GM12878 (cell line): ENCODE results near the gene CCDC102B. TPM values are rescaled to one million over a fixed set of nuclear protein-coding genes. Genes with fewer than 3 reads are reported as not detected.
"Not testable (repeated sequence)": the region's sequence is repeated elsewhere in the genome, so short reads cannot be mapped to it uniquely, and the experiment has no call there.

ENCODE experiments used
- ATAC-seq: fragments of 200-7000 bp; cut with Tn5 transposase; 3 replicates; pipeline ENCODE4 v1.9.1; 2020; ENCODE audit warnings: mild to moderate bottlenecking, moderate library complexity
- BruUV-seq: library from RNA; stranded (reverse); fragments of 400-500 nt; replicated peaks from 2 replicates; lab custom pipeline; 2021; lab: Mats Ljungman, UMichigan
- CTCF ChIA-PET: fragments of 300-600 bp; sonication (Branson Sonifier 250); formaldehyde crosslinking; extraction: SDS; loops from one replicate; lab custom pipeline; 2021; ENCODE audit warnings: inconsistent platforms; lab: Yijun Ruan, JAX
- POLR2A ChIA-PET: fragments of 350-600 bp; formaldehyde crosslinking; extraction: SDS; loops from one replicate; lab custom pipeline; 2021; ENCODE audit warnings: inconsistent platforms; lab: Charles Lee
- RAD21 ChIA-PET: fragments of 300-600 bp; sonication (Branson Sonifier 250); formaldehyde crosslinking; loops from one replicate; lab custom pipeline; 2023; ENCODE audit warnings: antibody characterized with exemption; ENCODE audit not compliant: unreplicated experiment; lab: Charles Lee
- SMC1A ChIA-PET: fragments of 300-600 bp; sonication (Branson Sonifier 250); formaldehyde crosslinking; loops from one replicate; lab custom pipeline; 2023; ENCODE audit not compliant: unreplicated experiment, uncharacterized antibody; lab: Charles Lee
- DNase-seq: peaks from one replicate; pipeline ENCODE4 v3.0.0-alpha.2; 2011; ENCODE audit warnings: low read depth, low spot score
- FAIRE-seq: peaks from 3 replicates; lab custom pipeline; 2011; peaks lifted over from hg19 to GRCh38; lab: Jason Lieb, UNC
- H2AFZ ChIP-seq: 2 replicates; pipeline ENCODE4 v1.6.0; 2011; ENCODE audit warnings: low read depth, low read length, control low read depth; ENCODE audit not compliant: control insufficient read depth
- H3K27ac ChIP-seq: 2 replicates; pipeline ENCODE4 v1.5.1; 2011; ENCODE audit warnings: control low read depth; ENCODE audit not compliant: control insufficient read depth, insufficient read depth
- H3K27me3 ChIP-seq, 2 experiments: replicated peaks in 1 of 2; 2 replicates each; pipeline versions ENCODE4 v1.6.0 to v1.6.1; 2011; ENCODE audit warnings: low read length in 1 of 2; ENCODE audit not compliant: control insufficient read depth in 2 of 2, insufficient read depth in 2 of 2
- H3K36me3 ChIP-seq, 2 experiments: 2 replicates each; pipeline ENCODE4 v1.5.1; 2011; ENCODE audit warnings: low read length in 1 of 2; ENCODE audit not compliant: control insufficient read depth in 2 of 2, insufficient read depth in 2 of 2
- H3K4me1 ChIP-seq: 2 replicates; pipeline ENCODE4 v1.6.1; 2011; ENCODE audit warnings: mild to moderate bottlenecking, low read length, moderate library complexity, mixed read lengths; ENCODE audit not compliant: control insufficient read depth, insufficient read depth
- H3K4me2 ChIP-seq: 2 replicates; pipeline ENCODE4 v1.6.0; 2011; ENCODE audit warnings: control low read depth; ENCODE audit not compliant: control insufficient read depth, insufficient read depth
- H3K4me3 ChIP-seq: fragments of 200-600 bp; sonication (generic); 2 replicates; pipeline ENCODE4 v1.5.1; 2016
- H3K79me2 ChIP-seq: 2 replicates; pipeline ENCODE4 v1.6.0; 2011; ENCODE audit warnings: low read length; ENCODE audit not compliant: control insufficient read depth, insufficient read depth
- H3K9ac ChIP-seq: 2 replicates; pipeline ENCODE4 v1.8.0; 2011; ENCODE audit warnings: low read length, control low read depth, mixed read lengths; ENCODE audit not compliant: control insufficient read depth, insufficient read depth
- H3K9me3 ChIP-seq: replicated peaks from 3 replicates; pipeline ENCODE4 v1.5.1; 2011; ENCODE audit warnings: mild to moderate bottlenecking, low read length; ENCODE audit not compliant: control insufficient read depth, insufficient read depth
- H4K20me1 ChIP-seq: 2 replicates; pipeline ENCODE4 v1.6.0; 2011; ENCODE audit not compliant: control insufficient read depth, insufficient read depth
- NBN ChIP-seq: fragments of 450-650 bp; IDR thresholded peaks from 2 replicates; pipeline ENCODE4 v1.6.1; 2016
- NR2C2 ChIP-seq: IDR thresholded peaks from 2 replicates; pipeline ENCODE4 v1.6.1; 2011; ENCODE audit warnings: borderline replicate concordance, low read depth; ENCODE audit not compliant: control insufficient read depth, insufficient read length
- POLR2AphosphoS5 ChIP-seq: IDR thresholded peaks from 2 replicates; pipeline ENCODE4 v1.6.1; 2011; ENCODE audit warnings: mild to moderate bottlenecking, low read length, inconsistent platforms
- POU2F2 ChIP-seq: IDR thresholded peaks from 3 replicates; pipeline ENCODE4 v1.6.1; 2011; ENCODE audit warnings: low read depth, mild to moderate bottlenecking, low read length, borderline replicate concordance
- RB1 ChIP-seq: fragments of 450-650 bp; formaldehyde crosslinking; IDR thresholded peaks from 2 replicates; pipeline ENCODE4 v1.6.1; 2017; ENCODE audit warnings: mild to moderate bottlenecking, borderline replicate concordance
- RFX5 ChIP-seq: IDR thresholded peaks from 2 replicates; pipeline ENCODE4 v1.6.1; 2011; ENCODE audit warnings: low read depth, low read length, improper control_type of control experiment
- RUNX3 ChIP-seq: IDR thresholded peaks from 2 replicates; pipeline ENCODE4 v1.6.1; 2012; ENCODE audit warnings: low read length, inconsistent platforms
- TBL1XR1 ChIP-seq: IDR thresholded peaks from 2 replicates; pipeline ENCODE4 v1.6.1; 2012; ENCODE audit warnings: low read depth, low read length, improper control_type of control experiment
- TCF3 ChIP-seq: IDR thresholded peaks from 2 replicates; pipeline ENCODE4 v1.6.1; 2012; ENCODE audit warnings: low read depth, mild to moderate bottlenecking, low read length, borderline replicate concordance; ENCODE audit not compliant: insufficient read depth
- ZNF274 ChIP-seq: IDR thresholded peaks from one replicate; pipeline ENCODE4 v1.8.0; 2011; ENCODE audit not compliant: insufficient read length, insufficient read depth
- ZZZ3 ChIP-seq: IDR thresholded peaks from 2 replicates; pipeline ENCODE4 v1.6.1; 2011; ENCODE audit warnings: low read depth; ENCODE audit not compliant: control insufficient read depth, insufficient read length
- WGBS: methylation state at CpG from one replicate; pipeline ENCODE4 v1.1.6; 2016; ENCODE audit warnings: low lambda C conversion rate; ENCODE audit not compliant: insufficient replicate concordance, insufficient coverage; ENCODE audit errors: missing lambda C conversion rate; 5-methylcytosine and 5-hydroxymethylcytosine counted together
- in situ Hi-C: fragments of 300-500 bp; cut with MboI; formaldehyde crosslinking; loops from 9 replicates; pipeline ENCODE4 v1.14.3; 2018; ENCODE audit warnings: mixed read lengths
- intact Hi-C: fragments of 100-400 bp; cut with micrococcal nuclease; formaldehyde crosslinking; loops from one replicate; pipeline ENCODE4 v1.14.2; 2022; ENCODE audit not compliant: unreplicated experiment
- polyA plus RNA-seq, 11 experiments: library from polyadenylated mRNA; depleted of rRNA in 4 of 11; unstranded in 6 of 11; stranded (reverse) in 5 of 11; fragments of >200 nt; fragmentation: Nextera tagmentation in 4 of 11; fragmentation: Illumina TruSeq in 1 of 11; extraction: Ambion mirVana in 4 of 11; extraction: Trizol in 1 of 11; gene quantifications; 1 replicate in 1 of 11; 2 replicates in 10 of 11; pipeline versions ENCODE4 v1.2.1 to v1.2.3, GENCODE V29; 2011 to 2016; ENCODE audit warnings: inconsistent platforms in 2 of 11, missing spikeins in 2 of 11, low read depth in 1 of 11
- total RNA-seq, 4 experiments: library from RNA; depleted of rRNA in 3 of 4; stranded (reverse); fragments of >200 nt in 3 of 4; fragmentation: Illumina TruSeq in 1 of 4; extraction: Trizol in 1 of 4; gene quantifications; 2 replicates each; pipeline versions ENCODE4 v1.2.1 to v1.2.3, GENCODE V29; 2013 to 2021

The CCDC102B gene
- total and polyA plus RNA-seq, 10 of the 15 experiments (the other 5 are each of a cell fraction or from before 2014, with no cell fraction given): 2.7 to 4.7 (median 3.3) TPM

GRCh38 chr18:68874361-68874760 lies 76.5 kb downstream of the CCDC102B start:
- no peak overlapping the region for H2AFZ ChIP-seq
- ChIA-PET RAD21 (no interaction called here), CTCF (no interaction called here), POLR2A (no interaction called here), SMC1A (no interaction called here)
- no peaks in the 10 kb centered on the region for H3K9me3 ChIP-seq
- no TSS peak for BruUV-seq
- no peak overlapping the region for H3K27ac ChIP-seq
- no peaks in the 10 kb centered on the region for H3K4me1 ChIP-seq
- DNase-seq (no peak), ATAC-seq (no peak), FAIRE-seq (peak; percentile 52)
- no peak for TF ChIP-seq POU2F2
- no peak for TF ChIP-seq NBN
- TF ChIP-seq NR2C2: no peak
- no peak for TF ChIP-seq TBL1XR1
- TF ChIP-seq RFX5: no peak
- no peak for TF ChIP-seq RB1
- TF ChIP-seq ZZZ3: no peak
- TF ChIP-seq POLR2AphosphoS5: no peak
- no peak for TF ChIP-seq ZNF274
- TF ChIP-seq TCF3: no peak
- TF ChIP-seq RUNX3: no peak
- no peaks in the 10 kb centered on the region for H3K36me3 ChIP-seq
- no peak overlapping the region for H3K9ac ChIP-seq
- WGBS: 10% methylated on average over 1 of the region's 1 CpG
- H3K4me2 ChIP-seq: no peak overlapping the region
- intact Hi-C loops (no loop called here), in situ Hi-C loops (no loop called here)
- H3K4me3 ChIP-seq: no peak overlapping the region
- H3K79me2 ChIP-seq: no peaks in the 10 kb centered on the region
- H3K27me3 ChIP-seq: no peaks in the 10 kb centered on the region
- no peaks in the 10 kb centered on the region for H4K20me1 ChIP-seq

- H3K27ac ChIP-seq, SMC1A ChIA-PET, FAIRE-seq, POLR2A ChIA-PET, DNase-seq, H2AFZ ChIP-seq, H4K20me1 ChIP-seq, H3K9ac ChIP-seq, H3K9me3 ChIP-seq, in situ Hi-C loops, BruUV-seq, H3K4me2 ChIP-seq, ATAC-seq, H3K4me1 ChIP-seq, intact Hi-C loops, H3K79me2 ChIP-seq, H3K27me3 ChIP-seq, H3K4me3 ChIP-seq, H3K36me3 ChIP-seq, RAD21 ChIA-PET: not testable (repeated sequence)
- 53% methylated on average over 13 of the region's 21 CpGs for WGBS
- CTCF ChIA-PET: interaction anchor here (0.6 kb wide), 1 partner anchor 699 kb away, joined by 3 read pairs; no protein-coding TSS in a partner anchor
These were observed 82.1 kb downstream of the CCDC102B start for GRCh38 chr18:68879947-68880346.
